ENCODE results near the gene GABRG3. TPM values are rescaled to one million over a fixed set of nuclear protein-coding genes. Genes with fewer than 3 reads are reported as not detected.

The GABRG3 gene
- not detected in 2 replicates for total RNA-seq

GRCh38 chr15:26970712-26971210 is at the start of gene GABRG3:
Gene GABRG3 (plus strand): TSS chr15:26971181.

Other genes starting within 250 kb of the GABRG3 start
- gene GABRB3, start 198.1 kb upstream of the GABRG3 start, total RNA-seq, result 0.16 and 2.4 TPM in 2 replicates
- 0.25 and 0.33 TPM in 2 replicates for gene GABRA5, start 104.1 kb upstream of the GABRG3 start, total RNA-seq